ENCODE measurements around the gene SP140.

DNA sequence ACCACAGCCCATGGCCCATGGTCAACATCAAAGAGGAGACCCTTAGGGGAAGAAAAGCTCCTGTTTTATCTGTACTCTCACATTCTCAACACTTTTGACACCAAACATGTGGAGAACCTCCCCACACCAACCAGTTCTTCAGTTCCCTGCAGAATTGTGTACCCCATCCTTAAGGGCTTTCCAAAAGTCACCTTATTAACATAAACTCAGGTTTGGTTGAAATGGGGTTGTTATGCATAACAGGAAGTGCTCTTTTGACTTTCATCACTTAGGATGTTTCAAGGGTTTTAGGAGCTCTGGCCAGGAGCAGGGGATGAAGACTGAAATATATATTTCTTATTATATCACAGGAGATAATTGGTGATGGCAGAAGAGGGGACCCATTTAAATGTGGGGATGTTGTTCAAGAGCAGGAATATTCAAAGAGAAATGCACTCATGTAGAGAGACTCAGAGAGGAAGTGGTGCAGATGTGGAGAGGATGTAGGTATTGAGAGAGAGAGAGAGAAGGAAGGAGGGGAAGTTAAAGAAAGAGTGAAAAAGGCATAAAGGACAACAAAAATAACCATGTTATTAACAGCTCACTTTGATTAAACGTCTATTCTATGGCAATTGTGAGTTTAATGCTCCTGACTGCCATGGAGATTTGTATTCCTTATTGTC, 136.6 kb downstream of the SP140 start:
- no peak for TF ChIP-seq CTCF (IDR thresholded peaks at IDR 0.05)
- TF ChIP-seq POLR2A (IDR thresholded peaks at IDR 0.05) = no peak
- TF ChIP-seq POLR2AphosphoS5 (IDR thresholded peaks at IDR 0.05; ENCODE audit: insufficient read depth in 1 of 2, low read depth in 1 of 2) = no peak

Measured in vagina (tissue), 2 donors.